PC-9 (cell line): ENCODE results near the gene SPRR2A.

Experiments used
- CTCF ChIP-seq: fragments of 200-600 bp; sonication (generic); conservative IDR thresholded peaks from 2 replicates; pipeline ENCODE4 v1.6.1; 2017; ENCODE audit warnings: mixed run types, antibody characterized with exemption, mild to moderate bottlenecking, moderate library complexity
- EZH2 ChIP-seq: fragments of 200-600 bp; sonication (generic); IDR thresholded peaks from 2 replicates; pipeline ENCODE4 v1.8.0; 2017; ENCODE audit warnings: antibody characterized with exemption, low read depth

GRCh38 chr1:153072806-153073726, 15.8 kb upstream of the SPRR2A start:
- TF ChIP-seq CTCF: no peak
- no peak for TF ChIP-seq EZH2
